Activated B cell treated with CpG ODN at 0.5 μM for 24 hours (primary cell): ENCODE data around the gene H19. TPM values are rescaled to one million over a fixed set of nuclear protein-coding genes. Genes with fewer than 3 reads are reported as not detected.
A peak's percentile ranks its signal among the peaks of the same experiment; 100 is the strongest.

Source experiments
- ATAC-seq: fragments of 200-7000 bp; cut with Tn5 transposase; one replicate; pipeline ENCODE4 v1.10.0; 2021; ENCODE audit warnings: low read depth, mild to moderate bottlenecking, moderate library complexity
- CTCF ChIA-PET: fragments of 350-600 bp; sonication (Branson Sonifier 250); formaldehyde crosslinking; loops from one replicate; lab custom pipeline; 2021; ENCODE audit warnings: antibody characterized with exemption; lab: Charles Lee
- POLR2A ChIA-PET: fragments of 350-600 bp; sonication (Branson Sonifier 250); formaldehyde crosslinking; loops from one replicate; lab custom pipeline; 2021; ENCODE audit warnings: antibody characterized with exemption; lab: Charles Lee
- DNase-seq: peaks from one replicate; pipeline ENCODE4 v3.0.0; 2022
- H3K27ac Mint-ChIP-seq: one replicate; pipeline ENCODE4 v1.8.0; 2020; ENCODE audit warnings: mixed read lengths
- H3K27me3 Mint-ChIP-seq: one replicate; pipeline ENCODE4 v1.8.0; 2021; ENCODE audit warnings: mixed read lengths
- H3K36me3 Mint-ChIP-seq: one replicate; pipeline ENCODE4 v1.8.0; 2021; ENCODE audit warnings: low read depth, mixed read lengths
- H3K4me1 Mint-ChIP-seq: one replicate; pipeline ENCODE4 v1.8.0; 2021; ENCODE audit warnings: mixed read lengths
- H3K4me3 Mint-ChIP-seq: one replicate; pipeline ENCODE4 v1.8.0; 2020; ENCODE audit warnings: mild to moderate bottlenecking, mixed read lengths
- H3K9me3 Mint-ChIP-seq: one replicate; pipeline ENCODE4 v1.8.0; 2020; ENCODE audit warnings: mixed read lengths
- intact Hi-C: fragments of 100-400 bp; cut with micrococcal nuclease; formaldehyde crosslinking; loops from one replicate; pipeline ENCODE4 v1.15.1; 2024
- total RNA-seq: library from RNA; stranded (reverse); gene quantifications from 2 replicates; pipeline ENCODE4 v1.2.3, GENCODE V29; 2022
- TF ChIP-seq, protein P1 (sequence below): fragments of 200-600 bp; IDR thresholded peaks from one replicate; pipeline ENCODE4 v1.8.0; 2022; ENCODE audit warnings: antibody characterized with exemption, mild to moderate bottlenecking

The H19 gene
- not detected in 2 replicates for total RNA-seq

- no peaks in the 10 kb centered on the region for H3K9me3 Mint-ChIP-seq
- H3K27me3 Mint-ChIP-seq, result no peaks in the 10 kb centered on the region
- no peaks in the 10 kb centered on the region for H3K36me3 Mint-ChIP-seq
- intact Hi-C loops, result no loop called here
- H3K27ac Mint-ChIP-seq, result no peak within 1 kb of the TSS
- DNase-seq (no peak), ATAC-seq (no peak)
- TF ChIP-seq, protein P1, sequence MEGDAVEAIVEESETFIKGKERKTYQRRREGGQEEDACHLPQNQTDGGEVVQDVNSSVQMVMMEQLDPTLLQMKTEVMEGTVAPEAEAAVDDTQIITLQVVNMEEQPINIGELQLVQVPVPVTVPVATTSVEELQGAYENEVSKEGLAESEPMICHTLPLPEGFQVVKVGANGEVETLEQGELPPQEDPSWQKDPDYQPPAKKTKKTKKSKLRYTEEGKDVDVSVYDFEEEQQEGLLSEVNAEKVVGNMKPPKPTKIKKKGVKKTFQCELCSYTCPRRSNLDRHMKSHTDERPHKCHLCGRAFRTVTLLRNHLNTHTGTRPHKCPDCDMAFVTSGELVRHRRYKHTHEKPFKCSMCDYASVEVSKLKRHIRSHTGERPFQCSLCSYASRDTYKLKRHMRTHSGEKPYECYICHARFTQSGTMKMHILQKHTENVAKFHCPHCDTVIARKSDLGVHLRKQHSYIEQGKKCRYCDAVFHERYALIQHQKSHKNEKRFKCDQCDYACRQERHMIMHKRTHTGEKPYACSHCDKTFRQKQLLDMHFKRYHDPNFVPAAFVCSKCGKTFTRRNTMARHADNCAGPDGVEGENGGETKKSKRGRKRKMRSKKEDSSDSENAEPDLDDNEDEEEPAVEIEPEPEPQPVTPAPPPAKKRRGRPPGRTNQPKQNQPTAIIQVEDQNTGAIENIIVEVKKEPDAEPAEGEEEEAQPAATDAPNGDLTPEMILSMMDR, result no peak
- H3K4me1 Mint-ChIP-seq, result no peaks in the 10 kb centered on the region
- H3K4me3 Mint-ChIP-seq, result no peak within 1 kb of the TSS
- ChIA-PET CTCF (interaction anchor here (0.7 kb wide), 1 partner anchor 305 kb away, joined by 3 read pairs; no protein-coding TSS in a partner anchor), POLR2A (no interaction called here)
These were observed at the start of gene H19 for GRCh38 chr11:1997755-1998154. Gene H19 (minus strand): TSS chr11:1997842.

GRCh38 chr11:2041963-2042362, 44.3 kb upstream of the H19 start:
- Mint-ChIP-seq H3K27ac (no peak overlapping the region), H3K4me1 (no peaks in the 10 kb centered on the region), H3K27me3 (no peaks in the 10 kb centered on the region), H3K9me3 (no peaks in the 10 kb centered on the region), H3K36me3 (no peaks in the 10 kb centered on the region), H3K4me3 (no peak overlapping the region)
- POLR2A ChIA-PET, result no interaction called here
- DNase-seq (no peak), ATAC-seq (no peak)
- CTCF ChIA-PET, result no interaction called here
- intact Hi-C loops, result no loop called here
- TF ChIP-seq, protein P1, result no peak

- TF ChIP-seq, protein P1, result no peak
- no peaks in the 10 kb centered on the region for H3K9me3 Mint-ChIP-seq
- POLR2A ChIA-PET, result interaction anchor here (0.7 kb wide), 1 partner anchor 1428 kb away, joined by 3 read pairs; no protein-coding TSS in a partner anchor
- ATAC-seq (no peak), DNase-seq (no peak)
- no peak overlapping the region for H3K4me3 Mint-ChIP-seq
- H3K27me3 Mint-ChIP-seq, result no peaks in the 10 kb centered on the region
- CTCF ChIA-PET, result interaction anchor here (8.4 kb wide), 1 partner anchor 110 kb away, joined by 184 read pairs; no protein-coding TSS in a partner anchor
- H3K36me3 Mint-ChIP-seq, result no peaks in the 10 kb centered on the region
- no peaks in the 10 kb centered on the region for H3K4me1 Mint-ChIP-seq
- no peak overlapping the region for H3K27ac Mint-ChIP-seq
- intact Hi-C loops, result no loop called here
These were observed 43.5 kb upstream of the H19 start for GRCh38 chr11:2041153-2041552.

GRCh38 chr11:2039198-2039759, 41.6 kb upstream of the H19 start:
- ATAC-seq (no peak), DNase-seq (no peak)
- Mint-ChIP-seq H3K4me3 (no peak overlapping the region), H3K27ac (no peak overlapping the region), H3K36me3 (no peaks in the 10 kb centered on the region), H3K27me3 (no peaks in the 10 kb centered on the region), H3K4me1 (no peaks in the 10 kb centered on the region), H3K9me3 (no peaks in the 10 kb centered on the region)
- intact Hi-C loops, result no loop called here
- ChIA-PET POLR2A (no interaction called here), CTCF (interaction anchor here (2.8 to 8.4 kb wide), 2 partner anchors 111 to 117 kb away, joined by 6 to 184 read pairs; no protein-coding TSS in a partner anchor)
- TF ChIP-seq, protein P1, result no peak

- DNase-seq (no peak), ATAC-seq (peak; percentile 62)
- no peaks in the 10 kb centered on the region for H3K36me3 Mint-ChIP-seq
- no peak overlapping the region for H3K27ac Mint-ChIP-seq
- no peaks in the 10 kb centered on the region for H3K9me3 Mint-ChIP-seq
- intact Hi-C loops, result no loop called here
- no peaks in the 10 kb centered on the region for H3K27me3 Mint-ChIP-seq
- TF ChIP-seq, protein P1, result no peak
- ChIA-PET POLR2A (interaction anchor here (4.2 kb wide), 1 partner anchor 114 kb away, joined by 14 read pairs; no protein-coding TSS in a partner anchor), CTCF (interaction anchor here (0.6 to 8.4 kb wide), 4 partner anchors 106 to 384 kb away, joined by 3 to 184 read pairs (median 6); no protein-coding TSS in a partner anchor)
- H3K4me3 Mint-ChIP-seq, result no peak overlapping the region
- no peaks in the 10 kb centered on the region for H3K4me1 Mint-ChIP-seq
These were observed 39.3 kb upstream of the H19 start for GRCh38 chr11:2036863-2037486.
